Activated CD4-positive, CD25-positive, alpha-beta regulatory T cell treated with anti-CD3 and anti-CD28 coated beads, Interleukin-2, amount 50 U/mL, for 72 hours (primary cell): Measurements from ENCODE around the gene LINC00305.

Experiments used
- DNase-seq: peaks from one replicate; pipeline ENCODE4 v3.0.0; 2021

The LINC00305 gene

GRCh38 chr18:64111950-64112349, 36.9 kb downstream of the LINC00305 start:
- no peak for DNase-seq

GRCh38 chr18:64110692-64111480, 38.0 kb downstream of the LINC00305 start:
- no peak for DNase-seq

- no peak for DNase-seq
Measured at GRCh38 chr18:64103986-64104385, 44.9 kb downstream of the LINC00305 start.

GRCh38 chr18:64100116-64100922, 48.6 kb downstream of the LINC00305 start:
- DNase-seq = no peak

- no peak for DNase-seq
Measured at GRCh38 chr18:64099244-64099643, 49.6 kb downstream of the LINC00305 start.

- DNase-seq = no peak
Measured at GRCh38 chr18:64097497-64097896, 51.4 kb downstream of the LINC00305 start.

- no peak for DNase-seq
Measured at GRCh38 chr18:64095056-64095455, 53.8 kb downstream of the LINC00305 start.

- DNase-seq = no peak
Measured at GRCh38 chr18:64094210-64094609, 54.7 kb downstream of the LINC00305 start.

- DNase-seq = no peak
Measured at GRCh38 chr18:64091526-64091925, 57.4 kb downstream of the LINC00305 start.

- DNase-seq = no peak
Measured at GRCh38 chr18:64090876-64091275, 58.0 kb downstream of the LINC00305 start.

- DNase-seq = no peak
Measured at GRCh38 chr18:64083916-64084315, 65.0 kb downstream of the LINC00305 start.

- no peak for DNase-seq
Measured at GRCh38 chr18:64082513-64082912, 66.4 kb downstream of the LINC00305 start.

- no peak for DNase-seq
Measured at GRCh38 chr18:64082054-64082453, 66.8 kb downstream of the LINC00305 start.

GRCh38 chr18:64073971-64074370, 74.9 kb downstream of the LINC00305 start:
- DNase-seq = no peak

- no peak for DNase-seq
Measured at GRCh38 chr18:64055019-64055418, 93.9 kb downstream of the LINC00305 start.

- DNase-seq = no peak
Measured at GRCh38 chr18:64053246-64053645, 95.6 kb downstream of the LINC00305 start.

- DNase-seq = no peak
Measured at GRCh38 chr18:64052772-64053171, 96.1 kb downstream of the LINC00305 start.

- DNase-seq = no peak
Measured at GRCh38 chr18:64044616-64045015, 104.3 kb downstream of the LINC00305 start.

GRCh38 chr18:64042728-64043358, 106.0 kb downstream of the LINC00305 start:
- DNase-seq = no peak

GRCh38 chr18:64037812-64038414, 111.0 kb downstream of the LINC00305 start:
- no peak for DNase-seq

GRCh38 chr18:64032312-64032711, 116.6 kb downstream of the LINC00305 start:
- no peak for DNase-seq

GRCh38 chr18:64031411-64031810, 117.5 kb downstream of the LINC00305 start:
- DNase-seq = no peak
